Mesenteric fat pad (tissue), 1 donor: ENCODE measurements around the gene EYA2. TPM values are rescaled to one million over a fixed set of nuclear protein-coding genes. Genes with fewer than 3 reads are reported as not detected.

Experiments
- DNase-seq: peaks from one replicate; pipeline ENCODE4 v3.0.0-alpha.2; 2020; ENCODE audit warnings: low spot score
- total RNA-seq: library from RNA; stranded (reverse); fragmentation: NEBNext Ultra II Directional; extraction: Animal tissue kit (Norgen Biotek cat#: 25700); gene quantifications from one replicate; pipeline ENCODE4 v1.2.1, GENCODE V29; 2021
- donor health status: DM: yes; HTN: yes; CAD: no.

The EYA2 gene
- total RNA-seq, 1 donor from 2014 or later, result 32.8 TPM

GRCh38 chr20:47004179-47004578, 109.5 kb downstream of the EYA2 start:
- no peak for DNase-seq

- DNase-seq, result no peak
These were observed 113.4 kb downstream of the EYA2 start for GRCh38 chr20:47007826-47008655.

- DNase-seq, result no peak
These were observed 114.3 kb downstream of the EYA2 start for GRCh38 chr20:47008842-47009518.

- DNase-seq, result no peak
These were observed 115.1 kb downstream of the EYA2 start for GRCh38 chr20:47009784-47010183.

- DNase-seq, result no peak
These were observed 117.3 kb downstream of the EYA2 start for GRCh38 chr20:47011984-47012383.

- no peak for DNase-seq
These were observed 119.0 kb downstream of the EYA2 start for GRCh38 chr20:47013606-47014005.

GRCh38 chr20:47016068-47016664, 121.5 kb downstream of the EYA2 start:
- DNase-seq, result no peak

- no peak for DNase-seq
These were observed 123.7 kb downstream of the EYA2 start for GRCh38 chr20:47018381-47018780.

GRCh38 chr20:47019121-47019824, 124.6 kb downstream of the EYA2 start:
- DNase-seq, result no peak

- DNase-seq, result no peak
These were observed 125.6 kb downstream of the EYA2 start for GRCh38 chr20:47020231-47020630.

- no peak for DNase-seq
These were observed 127.2 kb downstream of the EYA2 start for GRCh38 chr20:47021850-47022249.

- no peak for DNase-seq
These were observed 129.9 kb downstream of the EYA2 start for GRCh38 chr20:47024461-47024937.

- DNase-seq, result no peak
These were observed 132.4 kb downstream of the EYA2 start for GRCh38 chr20:47027042-47027441.

GRCh38 chr20:47027456-47027855, 132.8 kb downstream of the EYA2 start:
- DNase-seq, result no peak

- DNase-seq, result no peak
These were observed 133.8 kb downstream of the EYA2 start for GRCh38 chr20:47028487-47028886.

- no peak for DNase-seq
These were observed 135.2 kb downstream of the EYA2 start for GRCh38 chr20:47029845-47030244.

- DNase-seq, result no peak
These were observed 135.7 kb downstream of the EYA2 start for GRCh38 chr20:47030271-47030810.

- DNase-seq, result no peak
These were observed 136.4 kb downstream of the EYA2 start for GRCh38 chr20:47031004-47031403.

- no peak for DNase-seq
These were observed 137.2 kb downstream of the EYA2 start for GRCh38 chr20:47031821-47032220.

- DNase-seq, result no peak
These were observed 138.4 kb downstream of the EYA2 start for GRCh38 chr20:47032933-47033578.

- no peak for DNase-seq
These were observed 139.0 kb downstream of the EYA2 start for GRCh38 chr20:47033665-47034064.
